ENCODE data around the gene EIF4G2.

The EIF4G2 gene

DNA sequence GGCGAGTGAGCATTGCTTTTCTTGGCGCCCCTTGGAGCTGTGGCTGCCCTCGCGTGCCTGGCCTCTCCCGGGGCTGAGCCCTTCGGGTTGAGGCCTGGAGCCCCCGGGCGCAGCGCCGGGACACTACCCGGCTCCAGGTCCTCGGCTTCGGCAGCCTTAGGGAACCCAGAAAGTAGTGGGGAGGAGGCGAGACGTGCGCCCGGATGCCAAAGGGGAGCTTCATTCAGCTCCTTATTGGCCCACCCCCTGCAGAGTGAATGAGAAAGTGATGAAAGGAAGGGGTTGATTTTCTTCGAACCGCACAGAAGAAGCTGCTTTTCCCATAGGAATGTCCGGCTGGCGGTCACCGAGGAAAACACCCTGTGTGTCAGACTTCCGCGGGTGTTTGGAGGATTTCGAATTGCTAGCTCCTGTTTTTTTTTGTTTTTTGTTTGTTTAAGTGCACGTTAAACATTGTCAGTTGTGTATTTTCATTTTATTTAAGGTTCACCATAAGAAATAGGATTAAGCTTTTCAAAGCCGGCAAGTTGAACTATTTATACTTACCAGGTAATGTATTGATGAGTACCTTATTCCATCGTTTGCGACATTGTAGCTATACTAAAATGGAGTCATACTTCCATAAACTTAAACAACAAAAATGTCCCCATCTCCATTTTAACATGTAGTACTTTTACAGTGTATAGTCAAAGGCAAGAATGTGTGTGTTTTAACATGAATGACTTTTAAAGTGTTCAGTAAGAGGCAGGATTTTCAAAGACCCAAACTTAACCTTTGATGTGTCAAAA, 841 bp upstream of the EIF4G2 start:
- TF ChIP-seq, protein P1, sequence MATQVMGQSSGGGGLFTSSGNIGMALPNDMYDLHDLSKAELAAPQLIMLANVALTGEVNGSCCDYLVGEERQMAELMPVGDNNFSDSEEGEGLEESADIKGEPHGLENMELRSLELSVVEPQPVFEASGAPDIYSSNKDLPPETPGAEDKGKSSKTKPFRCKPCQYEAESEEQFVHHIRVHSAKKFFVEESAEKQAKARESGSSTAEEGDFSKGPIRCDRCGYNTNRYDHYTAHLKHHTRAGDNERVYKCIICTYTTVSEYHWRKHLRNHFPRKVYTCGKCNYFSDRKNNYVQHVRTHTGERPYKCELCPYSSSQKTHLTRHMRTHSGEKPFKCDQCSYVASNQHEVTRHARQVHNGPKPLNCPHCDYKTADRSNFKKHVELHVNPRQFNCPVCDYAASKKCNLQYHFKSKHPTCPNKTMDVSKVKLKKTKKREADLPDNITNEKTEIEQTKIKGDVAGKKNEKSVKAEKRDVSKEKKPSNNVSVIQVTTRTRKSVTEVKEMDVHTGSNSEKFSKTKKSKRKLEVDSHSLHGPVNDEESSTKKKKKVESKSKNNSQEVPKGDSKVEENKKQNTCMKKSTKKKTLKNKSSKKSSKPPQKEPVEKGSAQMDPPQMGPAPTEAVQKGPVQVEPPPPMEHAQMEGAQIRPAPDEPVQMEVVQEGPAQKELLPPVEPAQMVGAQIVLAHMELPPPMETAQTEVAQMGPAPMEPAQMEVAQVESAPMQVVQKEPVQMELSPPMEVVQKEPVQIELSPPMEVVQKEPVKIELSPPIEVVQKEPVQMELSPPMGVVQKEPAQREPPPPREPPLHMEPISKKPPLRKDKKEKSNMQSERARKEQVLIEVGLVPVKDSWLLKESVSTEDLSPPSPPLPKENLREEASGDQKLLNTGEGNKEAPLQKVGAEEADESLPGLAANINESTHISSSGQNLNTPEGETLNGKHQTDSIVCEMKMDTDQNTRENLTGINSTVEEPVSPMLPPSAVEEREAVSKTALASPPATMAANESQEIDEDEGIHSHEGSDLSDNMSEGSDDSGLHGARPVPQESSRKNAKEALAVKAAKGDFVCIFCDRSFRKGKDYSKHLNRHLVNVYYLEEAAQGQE (IDR thresholded peaks at IDR 0.05; ENCODE audit: insufficient read depth in 1 of 2, low read depth in 2 of 2, low read length in 2 of 2) = no peak
- TF ChIP-seq FOXP2 (optimal IDR thresholded peaks at IDR 0.05; ENCODE audit: borderline replicate concordance, extremely low read depth, extremely low read length, insufficient read depth) = no peak
- TF ChIP-seq POLR2AphosphoS5 (IDR thresholded peaks at IDR 0.05; ENCODE audit: low read depth, low read length) = no peak
- TF ChIP-seq SIN3A (IDR thresholded peaks at IDR 0.05; ENCODE audit: borderline replicate concordance, insufficient read depth, low read length) = no peak; the same call in 1 of the 2 replicates
- no peak for TF ChIP-seq TAF1 (IDR thresholded peaks at IDR 0.05; ENCODE audit: borderline replicate concordance, insufficient read depth, low read length)

DNA sequence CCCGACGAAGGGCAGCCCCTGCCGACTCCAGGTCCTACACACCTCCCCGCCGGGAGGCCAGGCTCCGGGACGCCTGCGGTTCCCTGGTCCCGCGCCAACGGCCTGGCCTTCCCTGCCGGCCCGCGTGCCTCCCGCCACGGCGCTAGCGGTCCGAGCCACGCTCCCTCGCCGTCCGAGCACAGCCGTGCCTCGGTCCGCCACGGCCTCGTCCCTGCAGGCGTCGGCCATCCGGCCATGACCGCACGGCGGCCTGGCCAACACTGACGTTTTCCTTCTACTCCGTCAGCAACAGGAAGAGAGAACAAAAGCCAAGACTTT, 532 bp downstream of the EIF4G2 start:
- TF ChIP-seq SIN3A (IDR thresholded peaks at IDR 0.05; ENCODE audit: borderline replicate concordance, insufficient read depth, low read length) (no peak), FOXP2 (optimal IDR thresholded peaks at IDR 0.05; ENCODE audit: borderline replicate concordance, extremely low read depth, extremely low read length, insufficient read depth) (no peak), POLR2AphosphoS5 (IDR thresholded peaks at IDR 0.05; ENCODE audit: low read depth, low read length) (no peak), TAF1 (IDR thresholded peaks at IDR 0.05; ENCODE audit: borderline replicate concordance, insufficient read depth, low read length) (no peak)
- TF ChIP-seq, protein P1 (IDR thresholded peaks at IDR 0.05; ENCODE audit: insufficient read depth in 1 of 2, low read depth in 2 of 2, low read length in 2 of 2) = no peak

DNA sequence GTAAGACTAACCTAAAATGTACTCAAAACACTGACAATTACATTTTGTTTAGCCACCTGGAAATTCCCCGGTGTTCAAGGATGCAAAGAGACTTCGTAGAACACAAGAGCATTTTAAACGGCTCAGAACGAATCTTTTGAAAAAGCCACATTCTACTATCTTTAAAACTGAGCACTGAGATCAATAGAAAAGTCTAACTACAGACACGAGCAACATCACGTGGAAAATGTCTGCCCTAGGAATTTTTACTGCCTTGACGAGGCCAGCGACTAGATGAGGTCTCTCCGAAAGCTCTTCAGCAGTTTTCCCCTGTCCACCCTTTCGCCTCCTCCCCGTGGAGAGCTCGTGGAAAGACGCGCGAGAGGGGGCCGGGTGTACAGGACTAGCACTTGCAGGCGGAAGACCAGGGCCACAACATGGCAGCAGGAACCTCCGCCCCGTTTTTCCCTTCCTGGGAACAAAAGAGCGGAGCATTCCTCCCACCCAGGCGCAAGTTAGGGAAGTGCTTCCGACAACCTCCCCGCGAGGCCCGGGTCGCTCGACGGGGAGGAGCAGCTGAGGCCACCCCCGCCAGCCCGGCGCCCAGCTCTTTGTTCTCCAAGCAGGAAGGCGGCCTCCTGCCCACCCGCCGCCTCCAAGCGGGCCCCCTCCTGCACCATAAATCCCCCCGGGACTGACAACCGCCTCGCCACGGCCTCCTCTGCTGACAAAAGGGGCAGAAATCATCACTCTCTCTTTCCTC, 1.1 kb downstream of the EIF4G2 start:
- TF ChIP-seq POLR2AphosphoS5 (IDR thresholded peaks at IDR 0.05; ENCODE audit: low read depth, low read length) (no peak), FOXP2 (optimal IDR thresholded peaks at IDR 0.05; ENCODE audit: borderline replicate concordance, extremely low read depth, extremely low read length, insufficient read depth) (no peak), SIN3A (IDR thresholded peaks at IDR 0.05; ENCODE audit: borderline replicate concordance, insufficient read depth, low read length) (peak; percentile 91; the same call in 1 of the 2 replicates), TAF1 (IDR thresholded peaks at IDR 0.05; ENCODE audit: borderline replicate concordance, insufficient read depth, low read length) (0 out of 2 replicates have a peak, but pooled peaks have one; percentile 24)
- TF ChIP-seq, protein P1 (IDR thresholded peaks at IDR 0.05; ENCODE audit: insufficient read depth in 1 of 2, low read depth in 2 of 2, low read length in 2 of 2) = no peak

DNA sequence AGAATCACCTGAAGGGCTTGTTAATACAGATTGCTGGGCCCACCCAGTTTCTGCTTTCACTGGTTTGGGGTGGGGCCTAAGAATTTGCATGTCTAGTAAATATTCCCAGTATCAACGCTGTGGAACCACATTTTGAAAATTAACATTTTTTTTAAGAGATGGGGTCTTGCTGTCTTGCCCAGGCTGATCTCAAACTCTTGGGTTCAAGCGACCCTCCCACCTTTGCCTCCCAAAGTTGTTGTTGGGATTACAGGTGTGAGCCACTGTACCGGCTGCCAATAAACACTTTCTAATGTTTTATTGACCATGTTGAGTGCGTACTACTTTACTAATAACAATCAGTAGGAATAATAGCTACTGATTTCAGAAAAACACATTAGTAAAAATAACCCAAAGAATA, 2.5 kb downstream of the EIF4G2 start:
- no peak for TF ChIP-seq SIN3A (IDR thresholded peaks at IDR 0.05; ENCODE audit: borderline replicate concordance, insufficient read depth, low read length)
- TF ChIP-seq, protein P1 (IDR thresholded peaks at IDR 0.05; ENCODE audit: insufficient read depth in 1 of 2, low read depth in 2 of 2, low read length in 2 of 2) = no peak
- TF ChIP-seq FOXP2 (optimal IDR thresholded peaks at IDR 0.05; ENCODE audit: borderline replicate concordance, extremely low read depth, extremely low read length, insufficient read depth) = no peak
- TF ChIP-seq POLR2AphosphoS5 (IDR thresholded peaks at IDR 0.05; ENCODE audit: low read depth, low read length) = no peak
- no peak for TF ChIP-seq TAF1 (IDR thresholded peaks at IDR 0.05; ENCODE audit: borderline replicate concordance, insufficient read depth, low read length)

All from PFSK-1 (cell line).